ENCODE results near the gene PTPRG.

PTPRG gene

DNA sequence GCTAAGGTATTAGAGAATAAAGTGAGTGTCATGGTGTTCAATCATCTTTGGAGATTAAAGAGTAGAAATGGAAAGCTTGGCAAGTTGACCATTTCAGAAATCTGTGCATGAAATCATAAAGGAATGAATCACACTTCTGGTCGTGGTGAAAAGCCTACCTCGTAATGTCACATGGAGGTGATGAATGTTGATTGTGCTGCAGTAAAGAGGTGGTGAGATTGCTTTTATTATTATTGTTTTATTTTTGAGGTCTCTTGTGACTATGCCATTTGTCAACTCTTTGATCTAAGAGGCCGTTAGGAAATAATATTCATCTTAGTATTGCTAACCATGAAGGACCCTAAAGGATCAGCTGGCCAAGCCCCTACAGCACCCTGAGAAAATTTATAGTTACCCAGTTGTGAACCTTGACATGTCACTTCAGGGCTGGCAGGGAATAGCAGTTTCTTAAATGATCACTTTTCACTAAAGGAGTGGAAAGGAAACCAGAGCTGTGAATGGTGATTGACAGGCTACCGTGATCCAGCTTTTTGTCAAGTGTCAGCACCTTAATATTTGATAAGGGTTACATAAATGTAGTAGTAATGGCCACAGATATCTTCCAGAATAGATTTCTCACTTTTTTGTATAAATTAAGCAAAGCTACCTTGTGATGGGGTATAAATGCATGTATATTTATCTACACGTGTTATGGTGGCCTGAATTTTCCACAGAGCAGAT, 203.9 kb downstream of the PTPRG start:
- DNase-seq (ENCODE audit: low read depth in 2 of 2), result no peak

DNA sequence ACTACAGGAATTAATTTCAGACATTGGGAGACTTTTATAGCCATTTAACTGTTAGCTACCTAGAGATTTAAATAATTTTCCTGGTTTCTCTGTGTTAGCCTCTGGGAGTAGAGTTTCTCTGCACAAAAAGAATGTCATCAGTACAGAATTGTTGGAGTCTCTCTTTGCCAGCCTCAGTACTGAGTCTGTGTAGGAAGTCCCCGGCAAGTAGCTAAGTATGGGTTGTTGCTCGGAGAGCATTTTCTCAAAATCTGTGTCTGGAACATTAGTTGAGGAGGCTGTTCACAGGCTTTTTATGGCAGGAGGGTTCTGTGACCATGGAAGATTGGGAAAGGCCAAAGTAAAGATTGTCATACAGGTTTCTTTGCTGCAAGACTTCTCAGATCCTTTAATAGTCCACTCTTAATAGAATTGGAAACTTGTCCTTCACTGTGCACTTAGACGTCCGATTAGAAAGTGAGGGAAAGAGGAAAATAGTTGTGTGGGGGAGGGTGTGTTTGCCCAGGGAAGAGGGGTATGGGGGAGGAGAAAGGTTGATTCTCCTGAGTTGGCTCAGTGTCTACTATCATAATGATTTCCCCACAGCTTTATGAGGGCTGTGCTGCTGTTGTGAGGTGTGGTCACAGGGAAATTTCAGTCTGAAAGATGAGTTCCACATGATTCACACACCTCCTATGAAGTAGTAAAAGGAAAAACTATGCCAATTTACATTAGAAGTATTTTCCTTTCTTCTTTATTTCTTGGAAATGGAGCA, 207.1 kb downstream of the PTPRG start:
- no peak for DNase-seq (ENCODE audit: low read depth in 2 of 2)

DNA sequence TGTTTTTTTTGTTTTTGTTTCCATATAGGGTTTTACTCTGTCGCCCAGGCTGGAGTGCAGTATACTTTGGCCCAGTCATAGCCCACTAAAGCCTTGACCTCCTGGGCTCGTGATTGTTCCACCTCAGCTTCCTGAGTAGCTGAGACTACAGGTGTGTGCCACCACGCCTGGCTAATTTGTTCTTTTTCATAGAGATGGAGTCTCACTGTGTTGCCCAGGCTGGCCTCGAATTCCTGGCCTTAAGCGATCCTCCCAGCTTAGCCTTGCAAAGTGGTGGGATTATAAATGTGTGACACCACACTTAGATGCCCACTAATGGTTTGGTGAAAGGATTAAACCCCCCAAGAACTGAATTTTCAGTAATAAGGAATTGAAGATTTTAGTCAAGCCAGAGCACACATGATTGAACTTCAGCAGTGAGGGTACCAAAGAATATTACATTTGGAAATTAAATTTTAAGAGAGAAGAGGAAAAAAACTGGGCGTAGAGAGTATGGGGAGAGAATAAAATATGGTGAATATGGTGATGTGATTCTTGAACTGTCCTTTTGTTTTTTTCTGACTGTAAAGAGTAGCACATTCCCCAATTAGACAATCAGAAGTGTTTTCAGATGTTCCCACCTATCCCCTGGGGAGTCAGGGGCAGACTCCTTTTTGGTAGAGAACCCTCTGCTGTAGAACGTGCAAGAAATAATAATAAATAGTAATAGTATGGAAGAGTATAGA, 208.1 kb downstream of the PTPRG start:
- no peak for DNase-seq (ENCODE audit: low read depth in 2 of 2)

DNA sequence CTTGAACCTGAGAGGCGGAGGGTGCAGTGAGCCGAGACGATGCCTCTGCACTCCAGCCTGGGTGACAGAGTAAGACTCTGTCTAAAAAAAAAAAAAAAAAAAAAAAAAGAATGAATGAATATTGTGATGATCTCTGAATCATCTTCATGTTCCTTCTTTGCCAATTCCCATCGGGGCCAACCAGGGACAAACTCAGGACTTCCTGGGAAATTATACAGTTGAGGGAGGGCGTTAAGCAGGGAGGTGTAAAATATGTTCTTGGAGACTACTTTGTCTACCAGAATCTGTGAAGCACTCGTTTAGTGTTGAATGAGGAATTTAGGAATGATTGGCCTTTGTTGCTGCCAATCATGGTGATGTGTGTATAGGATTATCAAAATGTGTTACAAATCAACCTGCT, 210.6 kb downstream of the PTPRG start:
- DNase-seq (ENCODE audit: low read depth in 2 of 2), result no peak

DNA sequence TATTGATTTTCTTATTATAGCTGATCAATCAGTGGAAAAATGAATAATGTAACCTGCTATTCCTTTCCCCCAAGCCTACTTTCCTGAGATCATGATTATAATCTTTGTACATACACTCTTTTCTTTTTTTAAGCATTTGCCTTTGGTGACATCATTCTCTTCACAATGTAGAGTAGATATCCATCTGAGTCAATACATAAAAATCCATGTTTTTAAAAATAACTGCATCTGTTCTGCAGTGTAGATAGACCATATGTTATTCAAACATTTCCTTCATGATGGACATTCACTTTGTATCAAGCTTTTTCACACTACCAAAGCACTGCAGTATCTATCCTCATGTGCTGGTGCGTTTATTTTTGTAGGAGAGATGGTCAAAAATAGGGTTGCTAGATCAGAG, 211.1 kb downstream of the PTPRG start:
- no peak for DNase-seq (ENCODE audit: low read depth in 2 of 2)

DNA sequence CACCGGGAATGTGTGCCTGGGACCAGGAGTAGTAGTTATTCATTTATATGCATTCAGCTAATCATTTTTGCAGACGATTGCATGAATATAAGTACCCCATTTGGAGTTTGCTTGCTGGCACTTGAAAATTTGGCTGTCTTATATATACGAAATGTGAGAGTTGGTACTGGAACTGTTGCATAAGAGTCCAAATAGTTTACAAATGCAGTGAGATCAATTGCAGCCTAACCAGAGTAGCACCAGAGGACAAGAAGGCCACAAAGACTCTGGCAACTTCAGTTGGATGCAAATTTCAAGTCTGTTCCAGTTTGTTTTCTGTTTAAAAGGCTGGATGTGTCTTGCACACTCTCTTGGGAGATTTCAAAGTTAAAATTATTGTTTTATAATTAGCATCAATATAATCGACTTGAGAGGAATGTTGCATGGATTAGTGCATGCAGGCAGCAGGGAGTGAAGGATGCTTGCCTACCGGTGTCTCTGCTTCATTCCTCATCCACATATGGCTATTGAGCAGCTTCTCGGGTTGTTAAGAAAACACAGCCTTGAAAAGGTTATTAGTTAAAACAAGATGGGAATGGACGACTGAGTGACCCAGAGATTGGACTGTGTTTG, 213.0 kb downstream of the PTPRG start:
- DNase-seq (ENCODE audit: low read depth in 2 of 2), result no peak

DNA sequence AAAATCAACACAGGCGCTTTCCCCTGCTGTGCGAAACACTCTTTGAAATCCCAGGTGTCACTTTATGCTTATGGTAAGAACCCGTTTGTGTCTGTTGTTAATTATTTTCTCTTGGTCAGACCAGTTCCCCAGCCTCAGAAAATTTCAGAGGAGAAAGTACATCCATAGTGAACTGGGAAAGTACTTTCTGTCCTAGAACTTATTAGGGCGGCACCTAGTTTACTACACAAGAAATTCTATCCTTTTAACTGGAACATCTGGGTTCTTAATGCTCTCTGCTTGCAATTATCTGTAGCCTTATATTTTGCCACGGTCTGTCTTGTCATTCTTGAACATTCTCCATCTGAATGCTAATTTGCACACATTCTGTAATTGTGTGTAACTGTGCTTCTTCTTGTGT, 215.0 kb downstream of the PTPRG start:
- DNase-seq (ENCODE audit: low read depth in 2 of 2), result no peak

DNA sequence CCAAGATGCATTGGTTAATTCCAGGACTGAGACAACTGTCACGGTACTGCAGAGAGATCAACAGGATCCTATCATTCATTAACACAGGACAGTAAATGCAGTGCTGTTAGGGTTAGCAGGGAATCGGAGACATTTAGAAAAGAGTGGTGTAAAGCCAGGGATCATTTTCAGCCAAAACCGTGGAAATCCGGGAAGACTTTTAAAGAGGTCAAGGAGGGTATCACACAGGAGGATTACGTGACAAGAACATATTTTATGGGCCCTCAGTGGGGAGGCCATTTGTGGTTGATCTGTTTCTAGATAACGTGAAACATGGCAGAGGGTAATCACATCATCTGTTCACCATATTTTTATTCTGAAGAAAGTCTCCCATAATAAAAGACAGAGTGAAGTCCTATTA, 216.1 kb downstream of the PTPRG start:
- DNase-seq (ENCODE audit: low read depth in 2 of 2), result no peak

DNA sequence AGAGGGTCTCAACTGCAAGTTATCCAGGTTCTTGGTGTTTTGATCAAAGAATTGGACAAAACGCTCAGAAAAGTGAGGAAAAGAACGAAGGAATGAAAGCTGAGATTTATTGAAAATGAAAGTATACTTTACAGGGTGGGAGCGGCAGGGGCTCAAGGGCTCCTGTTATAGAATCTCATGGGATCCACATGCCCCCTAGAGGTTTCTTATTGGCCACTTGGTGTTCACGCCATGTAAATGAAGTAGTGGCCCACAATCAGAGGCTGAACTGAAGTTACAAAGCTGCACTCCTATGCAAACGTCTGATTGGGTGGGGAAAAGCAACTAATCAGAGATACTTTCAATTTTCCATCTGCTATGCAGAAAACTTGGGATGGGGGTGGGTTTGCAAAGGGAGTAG, 216.7 kb downstream of the PTPRG start:
- DNase-seq (ENCODE audit: low read depth in 2 of 2), result no peak

DNA sequence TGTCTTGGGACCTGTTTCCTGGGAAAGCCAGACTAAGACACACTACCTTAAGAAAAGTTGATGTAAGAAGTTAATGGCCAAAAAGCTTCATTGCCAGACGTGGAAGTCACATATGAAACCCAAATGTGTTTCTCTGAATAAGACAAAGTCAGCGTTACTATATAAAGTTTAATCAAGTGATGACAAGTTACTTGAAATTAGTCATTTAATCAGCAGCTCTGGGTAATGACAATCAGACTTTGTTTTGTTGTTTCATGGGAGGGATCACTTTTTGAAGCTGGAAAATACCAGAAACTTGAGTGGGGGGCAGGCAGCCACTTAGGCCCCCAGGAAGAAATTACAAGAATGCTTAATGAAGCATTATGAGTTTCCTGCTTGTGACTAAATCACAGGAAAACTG, 218.6 kb downstream of the PTPRG start:
- no peak for DNase-seq (ENCODE audit: low read depth in 2 of 2)

DNA sequence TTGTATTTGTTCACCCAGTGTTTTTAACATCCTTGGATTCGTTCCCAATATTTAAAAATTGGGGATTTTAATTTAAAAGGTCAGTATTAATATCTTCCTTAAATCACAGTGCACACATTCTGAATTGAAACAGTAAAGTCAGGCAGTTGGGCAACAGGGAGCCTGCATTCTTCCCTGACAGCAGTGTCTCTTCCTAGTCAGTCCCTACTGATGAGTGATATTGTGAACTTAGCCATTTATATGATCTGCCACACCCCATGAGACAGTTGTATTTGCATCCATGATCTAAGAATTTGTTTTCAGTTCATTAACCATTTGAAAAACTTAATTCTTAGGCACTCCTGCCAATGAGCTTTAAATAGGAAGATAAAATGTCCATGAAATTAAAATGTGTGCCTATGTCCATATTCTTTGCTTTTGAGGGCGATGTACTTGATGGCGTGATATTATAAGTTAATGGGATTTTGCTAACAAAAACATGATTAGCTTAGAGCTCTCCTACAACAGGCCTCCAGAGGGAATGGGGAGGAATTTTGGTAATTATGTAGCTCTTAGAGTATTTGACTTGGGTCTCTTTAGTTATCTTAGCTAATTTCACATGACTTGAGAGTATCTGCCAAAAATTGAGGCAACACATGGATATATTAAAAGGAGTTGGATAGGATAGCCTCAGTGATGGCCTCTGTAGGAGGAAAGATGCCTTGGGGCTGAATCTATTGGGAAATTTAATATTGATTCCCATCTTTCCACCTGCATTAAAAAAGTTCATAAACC, 219.3 kb downstream of the PTPRG start:
- DNase-seq (ENCODE audit: low read depth in 2 of 2), result no peak

DNA sequence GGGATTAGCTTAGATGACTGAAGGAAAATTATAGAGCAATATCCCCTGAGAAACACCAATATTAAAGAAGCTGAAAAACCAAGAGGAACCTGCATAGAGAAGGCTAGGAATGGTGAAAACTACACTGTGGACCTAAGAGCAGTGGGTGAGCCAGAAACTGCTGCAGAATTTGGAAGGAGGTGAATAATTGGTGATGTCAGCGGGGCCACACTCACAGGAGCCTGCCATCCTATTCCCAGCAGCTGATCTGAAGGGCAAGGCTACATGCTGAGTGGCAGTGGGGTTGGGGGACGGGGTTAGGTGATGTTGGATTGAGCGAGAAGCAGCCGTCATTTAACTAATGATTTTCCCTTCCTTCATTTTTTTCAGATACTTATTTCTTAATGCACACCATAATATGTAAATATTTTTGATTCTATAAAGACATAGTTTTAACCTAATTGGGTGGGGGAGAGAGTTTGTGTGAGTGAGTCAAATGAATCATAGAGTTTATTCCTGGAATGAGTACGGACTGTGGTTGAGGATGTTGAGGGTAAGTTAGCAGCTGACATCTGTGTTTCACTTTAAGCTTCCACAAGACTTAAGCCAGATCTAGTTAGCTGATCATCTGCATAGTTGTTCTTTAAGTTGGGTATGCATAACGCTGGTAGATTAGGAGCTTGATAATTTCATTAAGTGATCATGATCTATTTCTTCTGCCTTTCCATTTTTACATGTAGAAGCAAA, 222.8 kb downstream of the PTPRG start:
- no peak for DNase-seq (ENCODE audit: low read depth in 2 of 2)

DNA sequence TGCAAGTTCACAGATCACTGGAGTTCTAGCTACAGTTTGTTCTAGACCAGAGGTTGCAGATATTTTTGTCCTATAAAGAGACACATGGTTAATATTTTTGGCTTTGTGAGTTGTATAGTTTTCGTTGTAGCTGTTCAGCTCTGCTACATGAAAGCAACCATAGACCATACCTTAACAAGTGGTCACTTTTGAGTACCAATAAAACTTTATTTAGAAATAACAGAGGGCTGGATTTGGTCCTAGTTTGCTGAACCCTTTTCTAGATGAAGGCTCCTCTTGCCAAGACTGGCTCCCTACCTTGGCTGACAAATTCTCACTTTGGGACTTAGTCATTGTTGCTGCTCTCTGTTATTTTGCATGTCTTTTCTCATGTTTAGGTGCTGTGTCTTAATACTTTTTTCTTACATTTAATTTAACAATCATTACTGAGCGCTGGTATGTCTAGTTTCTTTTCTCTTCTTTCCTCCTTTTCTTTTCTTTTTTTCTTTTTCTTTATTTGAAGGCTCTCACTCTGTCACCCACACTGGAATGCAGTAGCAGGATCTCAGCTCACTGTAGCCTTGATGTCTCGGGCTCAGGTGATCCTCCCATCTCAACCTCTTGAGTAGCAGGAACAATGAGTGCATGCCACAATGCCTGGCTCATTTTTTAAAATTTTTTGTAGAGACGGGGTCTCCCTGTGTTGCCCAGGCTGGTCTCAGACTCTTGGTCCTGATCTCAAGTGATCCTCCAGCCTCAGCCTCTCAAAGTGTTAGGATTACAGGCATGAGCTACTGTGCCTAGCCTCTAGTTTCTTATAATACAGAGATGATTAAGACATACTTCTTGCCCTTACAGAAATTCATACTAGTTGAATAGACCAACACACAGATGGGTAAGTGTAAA, 227.5 kb downstream of the PTPRG start:
- no peak for DNase-seq (ENCODE audit: low read depth in 2 of 2)

DNA sequence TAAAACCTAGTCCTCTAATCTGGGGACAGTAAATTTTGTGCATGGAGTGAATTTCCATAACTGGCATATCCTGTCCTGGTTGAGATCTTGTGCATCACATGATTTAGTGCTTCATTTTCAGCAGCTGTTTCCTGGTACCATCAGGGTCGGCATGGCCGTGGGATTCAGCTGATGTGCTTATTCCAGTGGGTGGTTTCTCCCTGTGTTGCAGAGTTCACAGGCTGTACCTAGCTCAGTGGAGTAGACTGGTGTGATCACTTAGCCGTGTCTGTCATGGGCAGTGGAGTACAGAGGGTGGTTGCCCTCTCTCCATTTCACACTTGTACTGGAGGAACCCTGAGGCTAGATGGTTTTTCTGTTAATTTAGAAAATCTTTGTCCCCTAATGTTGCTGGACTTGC, 228.5 kb downstream of the PTPRG start:
- no peak for DNase-seq (ENCODE audit: low read depth in 2 of 2)

DNA sequence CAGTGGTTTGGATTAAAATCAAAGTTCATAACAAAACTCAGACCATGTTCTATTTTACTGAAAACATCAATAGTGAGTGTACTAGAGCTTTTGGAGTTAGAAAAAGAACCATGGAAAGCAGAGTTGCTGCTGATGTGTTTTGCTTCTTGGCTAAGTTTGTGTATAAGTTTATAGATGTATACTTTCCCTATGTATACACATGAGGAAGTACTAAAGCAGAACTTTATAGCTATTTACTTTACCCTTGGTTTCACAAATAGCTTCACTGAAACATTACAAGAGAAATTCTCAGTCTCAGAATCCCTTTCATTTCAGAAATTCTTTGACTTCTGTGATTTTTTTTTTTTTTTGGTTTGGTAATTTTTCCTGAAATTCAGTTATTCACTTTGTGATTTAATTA, 229.0 kb downstream of the PTPRG start:
- DNase-seq (ENCODE audit: low read depth in 2 of 2), result no peak

DNA sequence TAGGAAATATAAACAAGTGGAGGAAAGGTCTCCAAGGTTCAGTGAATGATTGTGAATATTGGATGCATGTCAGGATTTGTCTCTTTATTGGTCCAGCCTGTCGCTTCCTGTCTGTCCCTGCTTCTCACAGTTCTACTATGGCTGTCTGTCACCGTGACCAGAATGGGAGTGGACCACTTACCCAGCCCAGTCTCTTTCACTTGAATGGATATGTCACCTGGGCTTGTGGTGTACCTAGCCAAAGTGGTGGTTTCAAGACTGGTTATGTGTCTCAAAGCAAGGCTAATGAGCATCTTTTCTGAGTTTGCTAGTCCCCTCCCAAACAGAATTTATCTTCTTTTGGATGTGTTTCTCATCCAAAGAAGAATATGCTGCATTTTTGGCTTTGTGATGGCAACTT, 231.7 kb downstream of the PTPRG start:
- DNase-seq (ENCODE audit: low read depth in 2 of 2), result no peak

DNA sequence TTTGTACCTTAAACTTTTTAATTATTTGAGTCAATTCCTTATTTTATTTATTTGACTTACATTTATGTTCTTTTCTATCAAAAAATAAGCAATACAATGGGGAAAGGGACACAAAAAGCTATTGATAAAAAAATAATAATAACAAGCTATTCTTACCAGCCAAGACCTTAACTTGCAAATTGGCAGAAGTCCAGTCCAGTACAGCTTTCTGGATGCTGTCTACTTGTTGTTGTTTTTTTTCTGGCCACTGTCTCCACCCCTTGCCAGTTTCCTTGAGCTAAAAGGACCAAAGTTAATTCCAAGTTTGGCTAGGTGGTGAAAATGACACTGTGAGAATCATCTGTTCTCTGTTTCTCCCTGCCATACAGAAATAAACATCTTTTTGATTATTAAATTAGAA, 232.2 kb downstream of the PTPRG start:
- no peak for DNase-seq (ENCODE audit: low read depth in 2 of 2)

DNA sequence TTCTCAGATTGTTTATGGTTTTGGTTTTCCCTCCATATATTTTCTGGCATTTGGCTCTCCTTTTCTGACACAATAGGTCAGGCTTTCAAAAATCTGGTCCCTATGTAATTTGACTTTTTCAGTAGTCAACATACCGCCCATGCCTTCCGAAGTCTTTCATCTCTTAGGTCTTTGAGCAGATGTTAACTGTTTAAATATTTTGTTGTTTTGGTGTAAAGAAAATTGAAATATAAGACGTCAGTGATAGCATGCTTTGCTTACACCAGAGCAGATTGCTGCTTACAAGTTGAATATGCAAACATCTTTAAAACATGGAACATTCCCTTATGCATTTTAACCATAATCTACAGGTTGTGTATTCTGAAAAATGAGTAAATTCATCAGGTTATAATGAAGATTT, 233.0 kb downstream of the PTPRG start:
- no peak for DNase-seq (ENCODE audit: low read depth in 2 of 2)

DNA sequence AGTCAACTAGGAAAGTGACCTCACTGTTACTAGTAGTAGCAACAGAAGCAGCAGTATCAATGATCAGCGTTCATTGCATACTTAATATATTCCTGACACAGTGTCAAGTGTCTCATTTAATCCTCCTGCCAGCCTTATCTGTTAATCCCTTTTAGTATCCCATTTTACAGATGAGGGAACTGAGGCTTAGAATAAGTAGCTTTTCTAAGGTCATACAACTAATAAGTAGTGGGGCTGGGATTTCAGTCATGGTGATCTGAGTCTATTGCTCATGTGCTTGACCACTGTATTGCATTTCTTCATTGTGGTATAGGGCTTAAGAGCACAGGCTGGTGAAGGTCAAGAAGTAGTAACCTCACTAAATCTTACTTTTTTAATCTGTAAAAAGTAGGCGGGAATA, 233.6 kb downstream of the PTPRG start:
- no peak for DNase-seq (ENCODE audit: low read depth in 2 of 2)

DNA sequence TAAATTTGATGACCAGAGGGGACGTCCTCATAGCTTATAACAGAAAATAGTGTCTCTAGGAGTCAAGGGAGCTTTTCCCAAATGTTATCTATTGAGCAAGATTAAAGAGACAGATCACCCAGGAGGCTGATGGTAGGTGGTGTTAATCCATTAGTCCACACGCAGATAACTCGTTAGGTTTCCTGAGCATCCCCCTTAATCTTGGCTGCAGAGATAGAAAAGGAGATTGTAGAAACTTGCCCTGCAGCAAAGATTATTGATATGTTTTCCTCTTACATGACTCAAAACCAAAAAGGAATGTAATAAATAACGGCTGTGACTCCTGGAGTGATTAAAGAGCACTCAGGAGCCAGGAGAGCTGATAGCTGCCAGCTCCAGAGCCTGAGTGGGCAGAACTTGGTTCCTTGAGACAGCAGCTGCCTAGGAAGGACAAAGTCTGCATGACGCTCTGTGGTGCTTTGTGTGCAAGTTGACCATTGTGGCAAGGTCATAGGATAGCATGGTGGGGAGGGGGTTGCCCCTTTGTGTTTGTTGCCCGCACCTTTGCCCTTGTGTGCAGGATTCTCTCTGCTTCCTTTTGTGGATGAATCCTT, 234.8 kb downstream of the PTPRG start:
- no peak for DNase-seq (ENCODE audit: low read depth in 2 of 2)
